Astrocyte (in vitro differentiated cells and primary cell): Measurements from ENCODE around the gene ABCA1. TPM values are rescaled to one million over a fixed set of nuclear protein-coding genes. Genes with fewer than 3 reads are reported as not detected.
"Not testable (repeated sequence)": the region's sequence is repeated elsewhere in the genome, so short reads cannot be mapped to it uniquely, and the experiment has no call there.

ENCODE experiments used
- DNase-seq: peaks from one replicate; pipeline ENCODE4 v3.0.0-alpha.2; 2010; ENCODE audit warnings: low read depth
- FAIRE-seq: peaks from 2 replicates; lab custom pipeline; 2011; peaks lifted over from hg19 to GRCh38; lab: Jason Lieb, UNC
- H2AFZ ChIP-seq: 2 replicates; pipeline ENCODE4 v1.6.0; 2012; ENCODE audit warnings: low read depth, low read length, inconsistent platforms
- H3K27ac ChIP-seq: 2 replicates; pipeline ENCODE4 v1.5.1; 2011; ENCODE audit warnings: low read depth, low read length, inconsistent platforms
- H3K27me3 ChIP-seq: 2 replicates; pipeline ENCODE4 v1.6.0; 2011; ENCODE audit warnings: low read length, inconsistent platforms; ENCODE audit not compliant: insufficient read depth
- H3K36me3 ChIP-seq: 2 replicates; pipeline ENCODE4 v1.5.1; 2011; ENCODE audit warnings: low read length, inconsistent platforms; ENCODE audit not compliant: insufficient read depth
- H3K4me1 ChIP-seq: 2 replicates; pipeline ENCODE4 v1.5.1; 2011; ENCODE audit warnings: low read length, inconsistent platforms; ENCODE audit not compliant: insufficient read depth
- H3K4me2 ChIP-seq: 2 replicates; pipeline ENCODE4 v1.6.0; 2012; ENCODE audit warnings: low read length, inconsistent platforms
- H3K4me3 ChIP-seq: 2 replicates; pipeline ENCODE4 v1.5.1; 2011; ENCODE audit warnings: low read depth, mild to moderate bottlenecking, low read length, inconsistent platforms; ENCODE audit not compliant: insufficient read depth
- H3K79me2 ChIP-seq: 2 replicates; pipeline ENCODE4 v1.6.0; 2012; ENCODE audit warnings: mild to moderate bottlenecking, low read length, inconsistent platforms; ENCODE audit not compliant: insufficient read depth
- H3K9ac ChIP-seq: 2 replicates; pipeline ENCODE4 v1.6.0; 2012; ENCODE audit warnings: mild to moderate bottlenecking, low read length, inconsistent platforms
- H3K9me3 ChIP-seq: 2 replicates; pipeline ENCODE4 v1.5.1; 2012; ENCODE audit warnings: low read depth, mild to moderate bottlenecking, low read length, inconsistent platforms; ENCODE audit not compliant: insufficient read depth
- H4K20me1 ChIP-seq: 2 replicates; pipeline ENCODE4 v1.6.0; 2012; ENCODE audit warnings: low read length, inconsistent platforms; ENCODE audit not compliant: insufficient read depth
- H3K27ac Mint-ChIP-seq: one replicate; pipeline ENCODE4 v1.8.0; 2021; ENCODE audit warnings: mild to moderate bottlenecking, mixed read lengths; ENCODE audit not compliant: unreplicated experiment
- H3K27me3 Mint-ChIP-seq: one replicate; pipeline ENCODE4 v1.8.0; 2021; ENCODE audit warnings: low read depth, mixed read lengths; ENCODE audit not compliant: unreplicated experiment
- H3K36me3 Mint-ChIP-seq: one replicate; pipeline ENCODE4 v1.8.0; 2021; ENCODE audit warnings: low read depth, mixed read lengths; ENCODE audit not compliant: unreplicated experiment
- H3K4me1 Mint-ChIP-seq: one replicate; pipeline ENCODE4 v1.8.0; 2021; ENCODE audit warnings: low read depth, mixed read lengths; ENCODE audit not compliant: unreplicated experiment
- H3K4me3 Mint-ChIP-seq: one replicate; pipeline ENCODE4 v1.8.0; 2021; ENCODE audit warnings: mild to moderate bottlenecking, moderate library complexity, mixed read lengths; ENCODE audit not compliant: unreplicated experiment
- H3K9me3 Mint-ChIP-seq: one replicate; pipeline ENCODE4 v1.8.0; 2021; ENCODE audit warnings: mild to moderate bottlenecking, mixed read lengths; ENCODE audit not compliant: unreplicated experiment
- EZH2 ChIP-seq: IDR thresholded peaks from 2 replicates; pipeline ENCODE4 v1.6.1; 2012; ENCODE audit warnings: mild to moderate bottlenecking, low read length, inconsistent platforms; ENCODE audit not compliant: insufficient read depth
- total RNA-seq: library from RNA; stranded (reverse); gene quantifications from 2 replicates; pipeline ENCODE4 v1.2.1, GENCODE V29; 2021
- TF ChIP-seq, protein P1 (sequence below): IDR thresholded peaks from 2 replicates; pipeline ENCODE4 v1.5.1; 2011; ENCODE audit warnings: low read depth, mild to moderate bottlenecking, inconsistent platforms, low read length, moderate library complexity; ENCODE audit not compliant: insufficient read depth

The ABCA1 gene
- total RNA-seq, 1 donor from 2014 or later, result 109 TPM

DNA sequence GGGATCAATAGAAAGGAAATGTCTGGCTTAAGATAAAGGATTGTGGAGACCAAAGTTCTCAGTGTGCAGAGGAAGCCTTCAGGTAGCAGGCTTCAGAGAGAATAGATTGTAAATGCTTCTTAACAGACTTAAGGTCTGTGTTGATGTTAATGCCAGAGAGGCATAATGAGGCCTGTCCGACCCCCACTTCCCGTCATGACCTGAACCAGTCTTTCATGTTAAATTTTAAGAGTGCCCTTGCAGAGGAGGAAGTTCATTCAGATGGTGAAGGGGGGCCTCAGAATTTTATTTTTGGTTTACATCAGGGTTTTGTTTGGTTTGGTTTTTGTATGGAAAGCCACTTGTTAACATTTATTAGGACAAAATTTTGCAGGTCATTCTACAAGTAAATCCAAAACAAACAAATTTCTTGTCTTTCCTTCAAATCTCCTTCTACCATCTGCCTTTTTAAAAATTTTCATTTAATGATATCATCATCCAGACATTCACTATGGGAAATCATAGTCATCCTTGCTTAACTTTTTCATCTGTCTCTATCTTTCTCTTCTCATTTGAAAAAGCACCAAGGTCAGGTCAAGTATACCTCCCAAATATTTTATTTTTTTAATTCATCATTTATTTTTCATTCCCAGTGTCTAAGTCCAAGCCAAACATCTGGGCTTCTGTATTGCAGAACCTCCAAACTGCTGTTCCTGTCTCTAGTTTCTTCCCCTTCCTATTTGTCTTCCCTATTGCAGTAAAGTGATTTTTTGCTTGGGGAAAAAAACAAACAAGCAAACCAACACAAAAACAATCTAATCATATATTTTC lies 6.9 kb upstream of the ABCA1 start:
- Mint-ChIP-seq H3K27ac (no peak overlapping the region), H3K36me3 (no peaks in the 10 kb centered on the region), H3K9me3 (no peaks in the 10 kb centered on the region), H3K4me3 (no peak overlapping the region), H3K4me1 (peaks cover 12% of the 10 kb centered on the region), H3K27me3 (no peaks in the 10 kb centered on the region)
- no peaks in the 10 kb centered on the region for H3K79me2 ChIP-seq
- no peaks in the 10 kb centered on the region for H3K4me1 ChIP-seq
- H3K9ac ChIP-seq, result no peak overlapping the region
- H3K4me2 ChIP-seq, result no peak overlapping the region
- H3K4me3 ChIP-seq, result no peak overlapping the region
- no peaks in the 10 kb centered on the region for H4K20me1 ChIP-seq
- no peaks in the 10 kb centered on the region for H3K9me3 ChIP-seq
- FAIRE-seq, result no peak
- no peak overlapping the region for H3K27ac ChIP-seq
- no peaks in the 10 kb centered on the region for H3K27me3 ChIP-seq
- H2AFZ ChIP-seq, result no peak overlapping the region
- DNase-seq, result no peak
- H3K36me3 ChIP-seq, result no peaks in the 10 kb centered on the region
- TF ChIP-seq, protein P1, sequence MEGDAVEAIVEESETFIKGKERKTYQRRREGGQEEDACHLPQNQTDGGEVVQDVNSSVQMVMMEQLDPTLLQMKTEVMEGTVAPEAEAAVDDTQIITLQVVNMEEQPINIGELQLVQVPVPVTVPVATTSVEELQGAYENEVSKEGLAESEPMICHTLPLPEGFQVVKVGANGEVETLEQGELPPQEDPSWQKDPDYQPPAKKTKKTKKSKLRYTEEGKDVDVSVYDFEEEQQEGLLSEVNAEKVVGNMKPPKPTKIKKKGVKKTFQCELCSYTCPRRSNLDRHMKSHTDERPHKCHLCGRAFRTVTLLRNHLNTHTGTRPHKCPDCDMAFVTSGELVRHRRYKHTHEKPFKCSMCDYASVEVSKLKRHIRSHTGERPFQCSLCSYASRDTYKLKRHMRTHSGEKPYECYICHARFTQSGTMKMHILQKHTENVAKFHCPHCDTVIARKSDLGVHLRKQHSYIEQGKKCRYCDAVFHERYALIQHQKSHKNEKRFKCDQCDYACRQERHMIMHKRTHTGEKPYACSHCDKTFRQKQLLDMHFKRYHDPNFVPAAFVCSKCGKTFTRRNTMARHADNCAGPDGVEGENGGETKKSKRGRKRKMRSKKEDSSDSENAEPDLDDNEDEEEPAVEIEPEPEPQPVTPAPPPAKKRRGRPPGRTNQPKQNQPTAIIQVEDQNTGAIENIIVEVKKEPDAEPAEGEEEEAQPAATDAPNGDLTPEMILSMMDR, result no peak
- no peak for TF ChIP-seq EZH2

DNA sequence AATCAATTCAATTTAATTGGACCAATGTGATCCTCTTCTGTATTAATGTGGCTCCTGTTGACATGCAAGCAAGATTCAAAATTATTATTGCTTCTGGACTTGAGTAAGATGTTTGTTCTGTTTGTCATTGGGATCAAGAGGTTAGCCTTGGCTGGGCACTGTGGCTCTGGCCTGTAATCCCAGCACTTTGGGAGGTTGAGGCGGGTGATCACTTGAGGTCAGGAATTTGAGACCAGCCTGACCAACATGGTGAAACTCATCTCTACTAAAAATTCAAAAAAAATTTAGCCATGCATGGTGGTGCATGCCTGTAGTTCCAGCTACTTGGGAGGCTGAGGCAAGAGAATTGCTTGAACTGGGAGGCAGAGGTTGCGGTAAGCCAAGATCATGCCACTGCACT lies 5.1 kb upstream of the ABCA1 start:
- not testable (repeated sequence) for H3K9me3 Mint-ChIP-seq, H4K20me1 ChIP-seq, H3K4me2 ChIP-seq, H3K4me1 ChIP-seq, H3K4me3 Mint-ChIP-seq, H3K9ac ChIP-seq, H3K79me2 ChIP-seq, H3K27me3 Mint-ChIP-seq, H3K4me3 ChIP-seq, H3K27ac Mint-ChIP-seq, FAIRE-seq, H3K27ac ChIP-seq, H3K36me3 Mint-ChIP-seq, H2AFZ ChIP-seq, H3K36me3 ChIP-seq, H3K9me3 ChIP-seq, H3K27me3 ChIP-seq, DNase-seq
- peaks cover 21% of the 10 kb centered on the region for H3K4me1 Mint-ChIP-seq

DNA sequence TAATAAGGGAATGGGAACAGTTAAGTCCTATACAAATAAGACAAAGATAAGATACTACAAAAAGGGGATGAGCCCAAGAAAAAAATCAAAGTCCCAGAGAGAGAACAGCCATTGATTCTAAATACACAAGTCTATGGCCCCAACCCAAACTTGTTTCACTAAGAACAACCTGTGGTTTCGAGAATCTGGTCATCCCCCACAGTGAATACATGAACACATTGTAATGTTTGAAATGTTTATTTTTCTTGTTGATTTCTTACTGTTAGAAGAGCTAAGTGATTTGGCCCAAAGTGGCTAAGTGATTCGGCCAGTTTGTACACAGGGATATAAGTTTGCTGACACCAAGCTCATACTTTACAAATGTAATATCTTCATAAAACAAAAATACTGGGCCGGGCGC lies 3.3 kb upstream of the ABCA1 start:
- Histone ChIP-seq H3K4me3 (no peak overlapping the region), H3K79me2 (peaks cover 14% of the 10 kb centered on the region), H3K9ac (no peak overlapping the region), H2AFZ (no peak overlapping the region), H4K20me1 (peaks cover 3% of the 10 kb centered on the region), H3K9me3 (no peaks in the 10 kb centered on the region), H3K4me2 (no peak overlapping the region), H3K27me3 (no peaks in the 10 kb centered on the region), H3K4me1 (peaks cover 5% of the 10 kb centered on the region), H3K27ac (no peak overlapping the region), H3K36me3 (no peaks in the 10 kb centered on the region)
- Mint-ChIP-seq H3K4me1 (peaks cover 15% of the 10 kb centered on the region), H3K27me3 (no peaks in the 10 kb centered on the region), H3K36me3 (no peaks in the 10 kb centered on the region), H3K9me3 (no peaks in the 10 kb centered on the region), H3K4me3 (no peak overlapping the region), H3K27ac (no peak overlapping the region)
- TF ChIP-seq EZH2, result no peak
- TF ChIP-seq, protein P1, result no peak
- no peak for DNase-seq
- no peak for FAIRE-seq
